Measurements from ENCODE around the gene ST6GALNAC3.

DNA sequence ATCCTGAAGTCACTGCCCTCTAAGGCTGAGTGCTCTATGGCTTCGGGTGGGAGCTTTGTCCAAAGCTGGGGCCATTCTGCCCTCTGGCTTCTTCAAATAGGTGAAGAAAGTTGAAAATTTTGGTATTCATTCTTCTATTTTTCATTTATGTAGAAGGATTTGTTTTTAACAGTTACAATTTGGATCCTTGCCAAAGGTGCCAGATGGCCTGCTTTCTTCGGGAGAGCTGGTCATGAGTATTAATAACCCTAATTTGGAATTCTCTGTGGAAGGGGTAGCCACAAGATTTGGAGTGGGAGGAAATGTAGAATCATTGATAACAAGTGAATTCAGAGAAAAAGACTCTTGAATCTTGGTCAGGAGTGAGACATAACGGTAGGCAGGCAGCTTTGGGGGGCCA is 422.3 kb downstream of the ST6GALNAC3 start:
- no peak for TF ChIP-seq EZH2 (IDR thresholded peaks at IDR 0.05; ENCODE audit: low read length)
- TF ChIP-seq, protein P1, sequence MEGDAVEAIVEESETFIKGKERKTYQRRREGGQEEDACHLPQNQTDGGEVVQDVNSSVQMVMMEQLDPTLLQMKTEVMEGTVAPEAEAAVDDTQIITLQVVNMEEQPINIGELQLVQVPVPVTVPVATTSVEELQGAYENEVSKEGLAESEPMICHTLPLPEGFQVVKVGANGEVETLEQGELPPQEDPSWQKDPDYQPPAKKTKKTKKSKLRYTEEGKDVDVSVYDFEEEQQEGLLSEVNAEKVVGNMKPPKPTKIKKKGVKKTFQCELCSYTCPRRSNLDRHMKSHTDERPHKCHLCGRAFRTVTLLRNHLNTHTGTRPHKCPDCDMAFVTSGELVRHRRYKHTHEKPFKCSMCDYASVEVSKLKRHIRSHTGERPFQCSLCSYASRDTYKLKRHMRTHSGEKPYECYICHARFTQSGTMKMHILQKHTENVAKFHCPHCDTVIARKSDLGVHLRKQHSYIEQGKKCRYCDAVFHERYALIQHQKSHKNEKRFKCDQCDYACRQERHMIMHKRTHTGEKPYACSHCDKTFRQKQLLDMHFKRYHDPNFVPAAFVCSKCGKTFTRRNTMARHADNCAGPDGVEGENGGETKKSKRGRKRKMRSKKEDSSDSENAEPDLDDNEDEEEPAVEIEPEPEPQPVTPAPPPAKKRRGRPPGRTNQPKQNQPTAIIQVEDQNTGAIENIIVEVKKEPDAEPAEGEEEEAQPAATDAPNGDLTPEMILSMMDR (optimal IDR thresholded peaks at IDR 0.05 in 1 of 3, IDR thresholded peaks at IDR 0.05 in 1 of 3, conservative IDR thresholded peaks at IDR 0.05 in 1 of 3; ENCODE audit: extremely low read depth in 1 of 3, insufficient read depth in 2 of 3, low read length in 3 of 3) = no peak

Data from keratinocyte (primary cell).